Measurements from ENCODE around the gene PIM2. TPM values are rescaled to one million over a fixed set of nuclear protein-coding genes. Genes with fewer than 3 reads are reported as not detected.
A peak's percentile ranks its signal among the peaks of the same experiment; 100 is the strongest.

Gene PIM2
- total and polyA plus RNA-seq, 9 of the 15 experiments (the other 6 are each of a cell fraction or from before 2014, with no cell fraction given): 67.6 to 191 (median 108) TPM

GRCh38 chrX:48937054-48937907, 18.5 kb upstream of the PIM2 start (continued):
- TF ChIP-seq MYBL2 (IDR thresholded peaks at IDR 0.05; ENCODE audit: low read depth) (no peak), MYBL2 (CRISPR knock-in tag; IDR thresholded peaks at IDR 0.05; ENCODE audit: borderline replicate concordance) (no peak), NR2C2 (CRISPR knock-in tag; IDR thresholded peaks at IDR 0.05) (peak; percentile 39; the same call in 1 of the 2 replicates), NR2C2 (tag; IDR thresholded peaks at IDR 0.05) (peak; percentile 87), ZNF740 (CRISPR knock-in tag; IDR thresholded peaks at IDR 0.05) (no peak), ZNF740 (tag; IDR thresholded peaks at IDR 0.05) (no peak), ZBTB49 (CRISPR knock-in tag; IDR thresholded peaks at IDR 0.05; ENCODE audit: borderline replicate concordance) (no peak), SPI1 (IDR thresholded peaks at IDR 0.05; ENCODE audit: borderline replicate concordance, low read depth, low read length) (peak; percentile 87), NCOA1 (IDR thresholded peaks at IDR 0.05; ENCODE audit: low read depth) (peak; percentile 56; the same call in 1 of the 2 replicates), FOXK1 (CRISPR knock-in tag; IDR thresholded peaks at IDR 0.05; ENCODE audit: borderline replicate concordance) (peak; percentile 98), MCM5 (IDR thresholded peaks at IDR 0.05; ENCODE audit: low read depth) (no peak), RBM34 (IDR thresholded peaks at IDR 0.05; ENCODE audit: borderline replicate concordance, insufficient read depth, low read length) (no peak), ZNF174 (CRISPR knock-in tag; IDR thresholded peaks at IDR 0.05) (no peak), ARNT (IDR thresholded peaks at IDR 0.05) (no peak; a peak in 1 of 4 replicates), RNF2 (IDR thresholded peaks at IDR 0.05) (peak; percentile 95; the same call in 1 of the 2 replicates), ESRRA (IDR thresholded peaks at IDR 0.05; ENCODE audit: borderline replicate concordance, low read depth) (peak; percentile 96; the same call in 1 of the 2 replicates), GTF2A2 (tag; IDR thresholded peaks at IDR 0.05) (no peak), TFE3 (CRISPR knock-in tag; IDR thresholded peaks at IDR 0.05) (peak; percentile 24), RCOR1 (IDR thresholded peaks at IDR 0.05; ENCODE audit: borderline replicate concordance in 1 of 2, low read depth in 2 of 2, low read length in 2 of 2) (peak in 1 of 2 experiments; percentile 78; a peak in 2 of 4 replicates), HINFP (tag; conservative IDR thresholded peaks at IDR 0.05; ENCODE audit: low read depth) (no peak), IFI16 (CRISPR knock-in tag; IDR thresholded peaks at IDR 0.05) (no peak), HNRNPUL1 (IDR thresholded peaks at IDR 0.05; ENCODE audit: low read length) (no peak)

All from K562 (cell line).